Vagina (tissue), 2 donors: Measurements from ENCODE around the gene ASCL3. TPM values are rescaled to one million over a fixed set of nuclear protein-coding genes. Genes with fewer than 3 reads are reported as not detected.
"Not testable (repeated sequence)": the region's sequence is repeated elsewhere in the genome, so short reads cannot be mapped to it uniquely, and the experiment has no call there.

Experiments
- DNase-seq, 2 donors: peaks; one replicate each; pipeline ENCODE4 v3.0.0-alpha.2; 2017; ENCODE audit errors: extremely low spot score in 2 of 2
- H3K27ac ChIP-seq: fragments of 200-600 bp; sonication (generic); one replicate; pipeline ENCODE4 v1.5.1; 2019
- H3K27me3 ChIP-seq: fragments of 200-600 bp; sonication (generic); one replicate; pipeline ENCODE4 v1.5.1; 2019
- H3K36me3 ChIP-seq, 2 donors: fragments of 200-600 bp; sonication (generic); one replicate each; pipeline ENCODE4 v1.5.1; 2017 to 2019
- H3K4me1 ChIP-seq: fragments of 200-600 bp; sonication (generic); one replicate; pipeline ENCODE4 v1.5.1; 2019
- H3K4me3 ChIP-seq, 2 donors: fragments of 200-600 bp; sonication (generic); 1 replicate in 1 of 2; 2 replicates in 1 of 2; pipeline ENCODE4 v1.5.1; 2016 to 2019
- H3K9me3 ChIP-seq: fragments of 200-600 bp; sonication (generic); one replicate; pipeline ENCODE4 v1.5.1; 2019
- CTCF ChIP-seq, 3 experiments: fragments of 450-650 bp in 2 of 3; fragments of 200-600 bp in 1 of 3; sonication (generic) in 1 of 3; IDR thresholded peaks; one replicate each; pipeline ENCODE4 v1.5.1; 2017 to 2019; ENCODE audit warnings: antibody characterized with exemption in 3 of 3, mild to moderate bottlenecking in 2 of 3, moderate library complexity in 2 of 3
- POLR2A ChIP-seq, 2 donors: fragments of 450-650 bp; IDR thresholded peaks; one replicate each; pipeline ENCODE4 v1.6.1; 2017; ENCODE audit warnings: antibody characterized with exemption in 2 of 2, mild to moderate bottlenecking in 2 of 2, moderate library complexity in 2 of 2
- POLR2AphosphoS5 ChIP-seq, 2 donors: sonication (generic); formaldehyde crosslinking; IDR thresholded peaks; one replicate each; pipeline ENCODE4 v1.9.0; 2017; ENCODE audit warnings: antibody characterized with exemption in 2 of 2, mild to moderate bottlenecking in 2 of 2, low read depth in 1 of 2; ENCODE audit not compliant: insufficient read depth in 1 of 2
- intact Hi-C: fragments of 100-400 bp; cut with DNase I; formaldehyde crosslinking; loops from one replicate; pipeline ENCODE4 v1.15.1; 2023
- total RNA-seq: library from RNA; depleted of rRNA; stranded (reverse); fragments of >200 nt; gene quantifications from one replicate; pipeline ENCODE4 v1.2.3, GENCODE V29; 2016

Gene ASCL3
- total RNA-seq, 1 donor from 2014 or later: not detected

DNA sequence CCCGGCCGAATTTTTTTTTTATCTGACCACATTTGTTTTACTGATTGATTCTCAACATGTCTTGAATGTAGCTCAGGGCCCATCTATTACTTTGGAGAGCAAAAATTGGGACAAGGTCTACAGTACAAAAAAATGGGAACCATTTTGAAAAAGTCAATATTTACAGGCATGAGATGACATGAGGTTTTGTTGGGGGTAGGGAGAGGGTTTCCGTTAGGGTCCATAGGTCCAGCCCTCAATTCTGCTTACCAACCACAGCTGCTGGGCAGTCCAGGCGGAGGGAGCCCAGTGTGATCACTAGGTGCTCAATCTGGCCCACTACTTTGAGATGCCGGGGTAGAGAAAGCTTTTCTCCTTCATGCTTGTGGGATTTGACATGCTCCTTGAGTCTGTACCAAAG is 42.6 kb upstream of the ASCL3 start:
- no peak overlapping the region for H3K4me3 ChIP-seq
- intact Hi-C loops: no loop called here
- H3K27me3 ChIP-seq: no peaks in the 10 kb centered on the region
- no peak for TF ChIP-seq CTCF (IDR thresholded peaks at IDR 0.05)
- TF ChIP-seq POLR2AphosphoS5 (IDR thresholded peaks at IDR 0.05; ENCODE audit: insufficient read depth in 1 of 2, low read depth in 1 of 2): no peak
- TF ChIP-seq POLR2A (IDR thresholded peaks at IDR 0.05): no peak
- no peaks in the 10 kb centered on the region for H3K36me3 ChIP-seq
- DNase-seq: no peak
- no peaks in the 10 kb centered on the region for H3K9me3 ChIP-seq
- H3K4me1 ChIP-seq: no peaks in the 10 kb centered on the region
- H3K27ac ChIP-seq: no peak overlapping the region

GRCh38 chr11:8983552-8983951 is 40.7 kb upstream of the ASCL3 start:
- Histone ChIP-seq H3K4me3 (no peak overlapping the region), H3K27ac (no peak overlapping the region), H3K4me1 (no peaks in the 10 kb centered on the region), H3K9me3 (no peaks in the 10 kb centered on the region), H3K27me3 (no peaks in the 10 kb centered on the region), H3K36me3 (no peaks in the 10 kb centered on the region)
- DNase-seq: no peak
- intact Hi-C loops: no loop called here
- TF ChIP-seq POLR2A (IDR thresholded peaks at IDR 0.05): no peak
- TF ChIP-seq CTCF (IDR thresholded peaks at IDR 0.05): no peak
- no peak for TF ChIP-seq POLR2AphosphoS5 (IDR thresholded peaks at IDR 0.05; ENCODE audit: insufficient read depth in 1 of 2, low read depth in 1 of 2)

DNA sequence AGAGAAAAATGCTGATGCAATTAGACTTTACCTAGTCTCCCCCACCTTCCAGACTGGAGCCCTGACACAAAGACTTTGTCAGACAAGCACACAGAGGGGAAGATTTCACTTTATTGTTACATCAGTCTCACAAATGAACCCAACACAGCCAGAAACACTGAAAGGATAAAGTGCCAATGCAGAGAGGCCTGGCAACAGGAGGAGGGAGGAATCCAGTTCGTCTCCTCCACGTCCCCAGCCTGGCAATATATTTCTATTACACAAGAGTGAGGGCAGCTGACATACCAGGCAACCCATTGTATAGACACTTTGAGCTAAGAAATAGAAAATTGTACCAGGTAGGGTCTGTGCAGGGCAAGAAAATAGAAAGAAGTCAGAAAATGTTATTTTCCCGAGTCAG is 37.7 kb upstream of the ASCL3 start:
- TF ChIP-seq POLR2AphosphoS5 (IDR thresholded peaks at IDR 0.05; ENCODE audit: insufficient read depth in 1 of 2, low read depth in 1 of 2) (no peak), CTCF (IDR thresholded peaks at IDR 0.05) (no peak), POLR2A (IDR thresholded peaks at IDR 0.05) (no peak)
- intact Hi-C loops: no loop called here

GRCh38 chr11:8979365-8979764 is 36.5 kb upstream of the ASCL3 start:
- H3K27me3 ChIP-seq, H3K4me1 ChIP-seq, H3K9me3 ChIP-seq, H3K27ac ChIP-seq, intact Hi-C loops, H3K4me3 ChIP-seq, DNase-seq, H3K36me3 ChIP-seq: not testable (repeated sequence)

More for the DNA sequence above, 37.7 kb upstream of the ASCL3 start:
- no peaks in the 10 kb centered on the region for H3K27me3 ChIP-seq
- no peaks in the 10 kb centered on the region for H3K4me1 ChIP-seq
- H3K27ac ChIP-seq: no peak overlapping the region
- DNase-seq: no peak
- no peaks in the 10 kb centered on the region for H3K9me3 ChIP-seq
- H3K4me3 ChIP-seq: no peak overlapping the region
- H3K36me3 ChIP-seq: no peaks in the 10 kb centered on the region

- Histone ChIP-seq H3K36me3 (no peaks in the 10 kb centered on the region), H3K27me3 (no peaks in the 10 kb centered on the region), H3K4me3 (no peak overlapping the region), H3K4me1 (no peaks in the 10 kb centered on the region), H3K27ac (no peak overlapping the region), H3K9me3 (no peaks in the 10 kb centered on the region)
- DNase-seq: no peak
- intact Hi-C loops: no loop called here
- no peak for TF ChIP-seq POLR2A (IDR thresholded peaks at IDR 0.05)
- no peak for TF ChIP-seq POLR2AphosphoS5 (IDR thresholded peaks at IDR 0.05; ENCODE audit: insufficient read depth in 1 of 2, low read depth in 1 of 2)
- no peak for TF ChIP-seq CTCF (IDR thresholded peaks at IDR 0.05)
These were observed 30.3 kb upstream of the ASCL3 start for GRCh38 chr11:8973121-8973520.

DNA sequence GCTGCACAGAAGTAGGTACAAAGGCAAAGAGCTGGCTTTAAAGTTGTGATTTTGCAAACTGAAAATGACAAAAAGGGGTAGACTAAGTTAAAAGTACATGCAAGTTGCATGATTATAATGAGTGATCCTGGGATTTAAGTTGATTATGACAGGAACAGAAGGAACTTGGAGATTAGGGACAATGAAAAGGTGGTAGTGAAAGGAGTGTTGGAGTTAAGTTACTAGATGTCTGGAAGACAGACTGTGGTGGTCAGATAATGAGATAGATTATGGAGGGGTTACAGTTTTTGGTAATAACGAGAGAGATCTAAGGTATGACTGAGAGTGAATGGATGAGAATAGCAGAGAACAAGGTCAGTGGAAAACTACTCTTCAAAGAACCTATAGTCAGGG is 29.1 kb upstream of the ASCL3 start:
- no peaks in the 10 kb centered on the region for H3K4me1 ChIP-seq
- H3K27ac ChIP-seq: no peak overlapping the region
- no peaks in the 10 kb centered on the region for H3K9me3 ChIP-seq
- no peak overlapping the region for H3K4me3 ChIP-seq
- no peak for DNase-seq
- H3K36me3 ChIP-seq: no peaks in the 10 kb centered on the region
- no peaks in the 10 kb centered on the region for H3K27me3 ChIP-seq
- TF ChIP-seq CTCF (IDR thresholded peaks at IDR 0.05) (no peak), POLR2AphosphoS5 (IDR thresholded peaks at IDR 0.05; ENCODE audit: insufficient read depth in 1 of 2, low read depth in 1 of 2) (no peak)
- intact Hi-C loops: no loop called here
